Measurements from ENCODE around the gene FEZF1.
"Not testable (repeated sequence)": the region's sequence is repeated elsewhere in the genome, so short reads cannot be mapped to it uniquely, and the experiment has no call there.

FEZF1 gene

DNA sequence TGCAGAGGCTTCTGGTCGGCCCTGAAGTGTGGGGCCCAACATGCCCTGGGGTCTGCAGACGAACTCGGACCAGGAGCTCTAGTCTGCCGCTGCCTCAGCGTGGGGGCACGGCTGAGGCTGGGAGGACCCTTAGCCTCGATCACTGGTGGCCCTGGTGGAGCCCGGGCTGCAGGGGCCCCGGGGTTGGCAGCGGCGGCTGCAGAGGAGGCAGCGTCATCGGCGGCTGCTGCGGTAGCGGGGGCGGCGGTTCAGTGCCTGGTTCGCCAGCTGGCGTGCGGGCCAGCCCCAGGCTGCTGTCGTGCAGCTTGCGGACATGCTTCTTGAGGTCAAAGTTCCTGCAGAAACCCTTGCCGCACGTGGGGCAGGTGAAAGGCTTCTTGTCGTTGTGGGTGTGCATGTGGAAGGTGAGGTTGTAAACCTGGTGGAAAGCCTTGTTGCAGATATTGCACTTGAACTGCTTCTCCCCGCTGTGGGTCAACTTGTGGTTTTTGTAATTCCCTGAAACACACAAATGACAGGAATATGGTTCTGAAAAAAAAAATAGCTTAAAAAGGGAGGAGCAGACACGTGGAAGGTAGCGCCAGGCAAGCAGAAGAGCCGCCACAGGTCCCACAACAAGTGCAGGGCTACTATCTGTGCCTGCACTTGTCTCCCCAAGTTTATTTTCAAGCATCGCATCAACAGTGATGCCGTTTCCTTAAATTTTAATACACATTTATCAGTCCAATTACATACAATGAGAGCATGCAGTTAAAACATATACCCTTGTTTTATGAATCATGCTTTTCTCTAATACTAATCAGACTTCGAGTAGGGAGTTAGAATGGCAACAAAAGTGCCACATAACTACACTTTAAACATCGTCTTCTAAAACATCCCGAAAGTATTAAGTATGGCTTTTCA is 2.4 kb downstream of the FEZF1 start:
- no peaks in the 10 kb centered on the region for H3K9me3 Mint-ChIP-seq
- H3K4me1 Mint-ChIP-seq: no peaks in the 10 kb centered on the region
- H3K27ac Mint-ChIP-seq: no peak overlapping the region
- peaks cover 3% of the 10 kb centered on the region for H3K36me3 Mint-ChIP-seq
- H3K27me3 Mint-ChIP-seq: peaks cover 84% of the 10 kb centered on the region
- CTCF ChIA-PET: no interaction called here
- H3K4me3 Mint-ChIP-seq: no peak overlapping the region
- no peak for DNase-seq

DNA sequence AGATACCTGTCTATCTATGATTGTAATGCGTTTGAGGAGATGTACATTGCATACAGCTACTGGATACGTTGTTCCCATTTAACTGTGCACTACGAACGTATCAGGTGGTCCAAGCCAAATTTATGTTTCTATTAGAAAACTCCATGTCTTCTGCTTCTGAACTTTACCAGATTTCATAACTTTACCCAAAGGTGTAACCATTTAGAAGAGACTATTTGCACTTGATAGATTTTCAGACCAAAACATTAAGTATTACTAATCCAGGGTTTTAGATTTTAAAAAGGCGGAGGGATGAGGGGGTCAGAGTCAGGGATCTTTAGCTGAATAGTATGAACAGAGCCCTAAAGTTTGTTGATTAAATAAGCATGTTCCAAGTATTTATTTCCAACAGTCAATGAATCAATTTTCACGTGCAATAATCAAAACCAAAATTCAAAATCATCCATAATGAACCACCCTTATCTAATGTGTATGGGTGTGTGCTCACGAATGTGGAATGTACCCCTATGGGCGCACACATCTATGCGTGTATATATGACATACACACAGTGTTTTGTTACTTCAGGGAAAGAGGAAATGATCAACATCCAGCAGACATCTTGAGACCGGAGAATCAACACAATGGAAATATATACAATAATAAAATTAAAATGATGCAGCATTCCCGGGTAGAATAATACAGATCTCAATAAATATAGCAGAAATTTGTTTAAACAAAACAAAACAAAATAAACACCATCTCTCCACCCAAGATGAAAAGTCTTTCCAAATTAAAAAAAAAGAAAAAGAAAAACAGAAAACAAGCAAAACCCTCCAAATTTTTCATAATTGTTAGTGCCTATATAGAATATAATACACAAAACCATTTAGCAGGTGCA is 3.4 kb downstream of the FEZF1 start:
- CTCF ChIA-PET: no interaction called here
- peak overlapping the region; percentile 54 for H3K27ac Mint-ChIP-seq
- no peak overlapping the region for H3K4me3 Mint-ChIP-seq
- peaks cover 75% of the 10 kb centered on the region for H3K27me3 Mint-ChIP-seq
- H3K4me1 Mint-ChIP-seq: no peaks in the 10 kb centered on the region
- no peaks in the 10 kb centered on the region for H3K9me3 Mint-ChIP-seq
- peaks cover 3% of the 10 kb centered on the region for H3K36me3 Mint-ChIP-seq
- DNase-seq: no peak

GRCh38 chr7:122300211-122300932 is 4.2 kb downstream of the FEZF1 start:
- no peak for DNase-seq
- Mint-ChIP-seq H3K4me3 (no peak overlapping the region), H3K9me3 (no peaks in the 10 kb centered on the region), H3K36me3 (peaks cover 3% of the 10 kb centered on the region), H3K27me3 (peaks cover 66% of the 10 kb centered on the region), H3K27ac (no peak overlapping the region), H3K4me1 (no peaks in the 10 kb centered on the region)
- CTCF ChIA-PET: no interaction called here

DNA sequence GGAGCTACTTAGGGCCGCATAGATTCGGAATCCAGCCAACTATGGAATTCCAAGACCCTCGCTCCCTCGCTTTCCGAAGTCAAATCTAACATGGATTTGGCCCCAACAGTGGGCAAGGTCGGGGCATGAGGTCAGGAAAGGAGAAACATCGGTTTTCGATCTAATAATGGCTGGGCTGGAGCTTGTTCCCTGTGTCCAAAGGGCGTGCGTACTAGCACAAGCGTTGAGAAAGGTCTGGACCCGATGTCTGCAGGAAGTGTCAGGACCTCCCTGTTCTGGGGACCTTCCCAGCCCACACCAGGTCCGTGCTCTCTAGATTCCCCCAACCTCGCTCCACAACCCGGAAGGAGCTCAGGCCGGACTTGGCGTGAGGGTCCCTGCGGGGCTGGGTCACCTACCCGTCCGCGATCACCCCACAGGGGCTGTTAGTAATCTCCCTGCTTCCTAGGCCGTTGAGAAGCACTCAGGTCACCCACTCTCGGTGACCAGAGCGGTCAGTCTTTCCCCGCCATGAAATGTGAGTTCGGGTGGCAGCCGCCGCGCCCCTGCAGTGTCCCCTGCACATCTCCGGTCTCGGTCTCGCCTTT is 4.8 kb downstream of the FEZF1 start:
- no peak for DNase-seq
- Mint-ChIP-seq H3K27me3 (peaks cover 60% of the 10 kb centered on the region), H3K27ac (no peak overlapping the region)

GRCh38 chr7:122298618-122299017 is 5.9 kb downstream of the FEZF1 start:
- no peak for DNase-seq
- no peak overlapping the region for H3K4me3 Mint-ChIP-seq
- CTCF ChIA-PET: no interaction called here
- peaks cover 49% of the 10 kb centered on the region for H3K27me3 Mint-ChIP-seq
- no peaks in the 10 kb centered on the region for H3K9me3 Mint-ChIP-seq
- no peaks in the 10 kb centered on the region for H3K4me1 Mint-ChIP-seq
- H3K27ac Mint-ChIP-seq: no peak overlapping the region
- peaks cover 3% of the 10 kb centered on the region for H3K36me3 Mint-ChIP-seq

More for the DNA sequence above, 4.8 kb downstream of the FEZF1 start:
- H3K9me3 Mint-ChIP-seq: no peaks in the 10 kb centered on the region
- no peaks in the 10 kb centered on the region for H3K4me1 Mint-ChIP-seq
- CTCF ChIA-PET: no interaction called here
- H3K36me3 Mint-ChIP-seq: peaks cover 3% of the 10 kb centered on the region
- no peak overlapping the region for H3K4me3 Mint-ChIP-seq

- DNase-seq: no peak
- Mint-ChIP-seq H3K9me3 (no peaks in the 10 kb centered on the region), H3K36me3 (peaks cover 3% of the 10 kb centered on the region), H3K27me3 (peaks cover 44% of the 10 kb centered on the region), H3K4me3 (no peak overlapping the region), H3K4me1 (no peaks in the 10 kb centered on the region), H3K27ac (no peak overlapping the region)
- CTCF ChIA-PET: no interaction called here
Observed at GRCh38 chr7:122298131-122298530, 6.4 kb downstream of the FEZF1 start.

GRCh38 chr7:122291189-122291588 is 13.4 kb downstream of the FEZF1 start:
- Mint-ChIP-seq H3K4me3 (no peak overlapping the region), H3K4me1 (no peaks in the 10 kb centered on the region), H3K27ac (no peak overlapping the region), H3K9me3 (peaks cover 4% of the 10 kb centered on the region), H3K36me3 (no peaks in the 10 kb centered on the region), H3K27me3 (no peaks in the 10 kb centered on the region)
- DNase-seq: no peak
- CTCF ChIA-PET: no interaction called here

GRCh38 chr7:122290476-122290875 is 14.1 kb downstream of the FEZF1 start:
- CTCF ChIA-PET: no interaction called here
- Mint-ChIP-seq H3K4me3 (no peak overlapping the region), H3K9me3 (peaks cover 4% of the 10 kb centered on the region), H3K4me1 (no peaks in the 10 kb centered on the region), H3K36me3 (no peaks in the 10 kb centered on the region), H3K27me3 (no peaks in the 10 kb centered on the region), H3K27ac (no peak overlapping the region)
- DNase-seq: no peak

- no peak for DNase-seq
- CTCF ChIA-PET: no interaction called here
- Mint-ChIP-seq H3K9me3 (peaks cover 6% of the 10 kb centered on the region), H3K4me1 (no peaks in the 10 kb centered on the region), H3K36me3 (no peaks in the 10 kb centered on the region), H3K4me3 (no peak overlapping the region), H3K27ac (no peak overlapping the region), H3K27me3 (no peaks in the 10 kb centered on the region)
Observed at GRCh38 chr7:122289426-122289825, 15.1 kb downstream of the FEZF1 start.

DNA sequence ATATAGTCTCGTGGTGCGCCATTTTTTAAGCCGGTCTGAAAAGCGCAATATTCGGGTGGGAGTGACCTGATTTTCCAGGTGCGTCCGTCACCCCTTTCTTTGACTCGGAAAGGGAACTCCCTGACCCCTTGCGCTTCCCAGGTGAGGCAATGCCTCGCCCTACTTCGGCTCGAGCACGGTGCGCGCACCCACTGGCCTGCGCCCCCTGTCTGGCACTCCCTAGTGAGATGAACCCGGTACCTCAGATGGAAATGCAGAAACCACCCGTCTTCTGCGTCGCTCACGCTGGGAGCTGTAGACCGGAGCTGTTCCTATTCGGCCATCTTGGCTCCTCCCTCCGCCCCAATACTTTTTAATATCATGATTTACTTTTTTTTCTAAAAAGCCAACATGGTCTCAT is 19.9 kb downstream of the FEZF1 start:
- CTCF ChIA-PET, DNase-seq, H3K9me3 Mint-ChIP-seq, H3K4me1 Mint-ChIP-seq, H3K27me3 Mint-ChIP-seq, H3K36me3 Mint-ChIP-seq, H3K4me3 Mint-ChIP-seq, H3K27ac Mint-ChIP-seq: not testable (repeated sequence)

DNA sequence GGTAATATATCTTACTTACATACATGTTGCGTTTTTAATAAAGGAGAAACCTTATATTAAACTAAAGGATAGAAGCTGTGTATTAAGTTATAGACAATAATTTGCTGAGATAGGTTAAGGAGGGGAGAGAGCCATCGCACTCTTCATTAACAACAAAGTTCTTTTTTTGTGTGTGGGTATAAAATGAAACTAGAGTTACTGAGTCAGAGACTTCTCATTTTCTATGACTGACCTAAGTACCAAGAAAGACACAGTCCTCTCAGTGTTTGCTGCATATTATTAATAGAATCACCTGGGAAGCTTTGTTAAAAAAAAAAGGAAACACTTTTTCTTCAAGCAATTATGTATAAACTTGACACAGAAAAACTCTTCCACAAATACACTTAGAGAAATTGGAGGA is 31.4 kb downstream of the FEZF1 start:
- Mint-ChIP-seq H3K27ac (no peak overlapping the region), H3K36me3 (no peaks in the 10 kb centered on the region), H3K4me3 (no peak overlapping the region), H3K27me3 (no peaks in the 10 kb centered on the region), H3K4me1 (no peaks in the 10 kb centered on the region), H3K9me3 (no peaks in the 10 kb centered on the region)
- DNase-seq: no peak
- CTCF ChIA-PET: no interaction called here

- Mint-ChIP-seq H3K4me1 (no peaks in the 10 kb centered on the region), H3K27ac (no peak overlapping the region)
- CTCF ChIA-PET: no interaction called here
Observed at GRCh38 chr7:122269241-122269640, 35.3 kb downstream of the FEZF1 start.

DNA sequence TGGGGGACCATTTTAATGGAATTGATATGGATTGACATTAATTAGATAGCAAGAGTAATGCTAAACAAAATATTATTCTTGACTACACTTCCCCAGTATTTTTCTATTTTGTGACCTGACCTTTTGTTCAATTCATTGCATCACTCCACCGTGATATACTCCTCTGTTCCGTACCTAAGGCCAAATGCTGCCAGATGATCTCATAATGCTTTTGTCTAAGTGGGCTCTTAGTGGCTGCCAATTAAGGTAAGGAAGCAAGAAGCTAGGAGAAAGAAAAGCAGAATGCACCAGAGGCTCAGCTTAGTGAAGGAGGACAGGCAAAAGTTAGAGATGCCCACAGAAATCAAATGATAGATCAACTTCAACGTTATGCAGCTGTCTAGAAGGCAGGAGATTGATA is 36.4 kb downstream of the FEZF1 start:
- no peak overlapping the region for H3K4me3 Mint-ChIP-seq
- no peak for DNase-seq
- peaks cover 2% of the 10 kb centered on the region for H3K9me3 Mint-ChIP-seq
- H3K27ac Mint-ChIP-seq: no peak overlapping the region
- no peaks in the 10 kb centered on the region for H3K27me3 Mint-ChIP-seq
- H3K36me3 Mint-ChIP-seq: no peaks in the 10 kb centered on the region
- no peaks in the 10 kb centered on the region for H3K4me1 Mint-ChIP-seq
- CTCF ChIA-PET: no interaction called here

More at GRCh38 chr7:122269241-122269640, 35.3 kb downstream of the FEZF1 start:
- Mint-ChIP-seq H3K4me3 (no peak overlapping the region), H3K27me3 (no peaks in the 10 kb centered on the region), H3K9me3 (peaks cover 2% of the 10 kb centered on the region), H3K36me3 (no peaks in the 10 kb centered on the region)
- no peak for DNase-seq

DNA sequence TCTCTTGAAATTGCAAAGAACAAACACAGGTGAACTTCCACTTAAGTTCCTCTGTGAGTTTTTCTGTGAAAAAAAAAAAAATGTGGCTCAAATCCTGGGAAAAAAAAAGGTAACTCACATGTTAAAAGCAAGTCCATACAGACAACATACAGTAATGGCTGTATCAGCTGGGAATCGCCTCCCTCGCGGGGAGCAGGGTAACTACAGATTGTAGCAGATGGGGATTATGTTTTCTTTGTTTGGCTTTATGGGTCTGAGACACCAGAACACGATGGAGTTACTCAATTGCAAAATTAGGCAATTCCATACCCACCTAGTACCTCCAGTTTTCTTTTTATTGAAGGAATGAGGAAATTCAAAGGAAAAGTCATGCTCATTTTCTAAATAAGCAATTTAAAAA is 42.3 kb downstream of the FEZF1 start:
- no peak for DNase-seq
- no peak overlapping the region for H3K27ac Mint-ChIP-seq
- H3K4me1 Mint-ChIP-seq: no peaks in the 10 kb centered on the region
- no peaks in the 10 kb centered on the region for H3K36me3 Mint-ChIP-seq
- CTCF ChIA-PET: no interaction called here
- no peak overlapping the region for H3K4me3 Mint-ChIP-seq
- H3K27me3 Mint-ChIP-seq: no peaks in the 10 kb centered on the region
- peaks cover 2% of the 10 kb centered on the region for H3K9me3 Mint-ChIP-seq

Measured in activated naive CD4-positive, alpha-beta T cell treated with anti-CD3 and anti-CD28 coated beads, Interleukin-2, amount 10 ng/mL, durations not matched to agents 7 days and 5 days (primary cell).